NT2/D1 (cell line): Measurements from ENCODE around the gene BTLA.

ENCODE experiments used
- YY1 ChIP-seq: IDR thresholded peaks from 2 replicates; pipeline ENCODE4 v1.6.1; 2011; ENCODE audit not compliant: insufficient read length, insufficient read depth
- ZNF274 ChIP-seq: IDR thresholded peaks from 2 replicates; pipeline ENCODE4 v1.6.1; 2011; ENCODE audit warnings: mild to moderate bottlenecking, low read depth, low read length

GRCh38 chr3:112467539-112467938, 31.7 kb downstream of the BTLA start:
- TF ChIP-seq ZNF274 (no peak), YY1 (no peak)
